Dedifferentiated amniotic fluid mesenchymal stem cell (primary cell): ENCODE data around the gene HSD17B11.
"Not testable (repeated sequence)": the region's sequence is repeated elsewhere in the genome, so short reads cannot be mapped to it uniquely, and the experiment has no call there.

ENCODE experiments used
- DNase-seq: peaks from one replicate; pipeline ENCODE4 v3.0.0-alpha.2; 2016; ENCODE audit errors: extremely low spot score

HSD17B11 gene

GRCh38 chr4:87390891-87391575, at the start of gene HSD17B11:
TSS of gene HSD17B11 (minus strand) at chr4:87391188. CDS start at chr4:87391070, 118 bp downstream.
- peak; percentile 90 for DNase-seq

- DNase-seq, result no peak
These were observed 42.4 kb upstream of the HSD17B11 start for GRCh38 chr4:87433342-87433741.

- DNase-seq, result no peak
These were observed 39.0 kb upstream of the HSD17B11 start for GRCh38 chr4:87430038-87430437.

- DNase-seq, result no peak
These were observed 38.0 kb upstream of the HSD17B11 start for GRCh38 chr4:87428979-87429378.

GRCh38 chr4:87427518-87427868, 36.5 kb upstream of the HSD17B11 start:
- no peak for DNase-seq

GRCh38 chr4:87426865-87427517, 36.0 kb upstream of the HSD17B11 start:
- DNase-seq, result no peak

- no peak for DNase-seq
These were observed 34.7 kb upstream of the HSD17B11 start for GRCh38 chr4:87425711-87426110.

GRCh38 chr4:87424099-87424543, 33.1 kb upstream of the HSD17B11 start:
- DNase-seq, result not testable (repeated sequence)

GRCh38 chr4:87423317-87424098, 32.5 kb upstream of the HSD17B11 start:
- no peak for DNase-seq

- DNase-seq, result peak; percentile 94
These were observed 31.4 kb upstream of the HSD17B11 start, which contains the start of gene NUDT9 for GRCh38 chr4:87422104-87423052. TSS of gene NUDT9 (plus strand) at chr4:87422573. CDS start at chr4:87422906, 333 bp downstream.

- no peak for DNase-seq
These were observed 29.4 kb upstream of the HSD17B11 start for GRCh38 chr4:87420276-87420830.

GRCh38 chr4:87419578-87420249, 28.7 kb upstream of the HSD17B11 start:
- DNase-seq, result no peak

- DNase-seq, result not testable (repeated sequence)
These were observed 27.4 kb upstream of the HSD17B11 start for GRCh38 chr4:87418410-87418809.

- DNase-seq, result no peak
These were observed 26.0 kb upstream of the HSD17B11 start for GRCh38 chr4:87416965-87417364.

- no peak for DNase-seq
These were observed 23.8 kb upstream of the HSD17B11 start for GRCh38 chr4:87414816-87415215.

GRCh38 chr4:87410679-87411078, 19.7 kb upstream of the HSD17B11 start:
- no peak for DNase-seq

- no peak for DNase-seq
These were observed 19.2 kb upstream of the HSD17B11 start for GRCh38 chr4:87410157-87410556.

- DNase-seq, result no peak
These were observed 18.5 kb upstream of the HSD17B11 start for GRCh38 chr4:87409420-87409939.

GRCh38 chr4:87406902-87407301, 15.9 kb upstream of the HSD17B11 start:
- not testable (repeated sequence) for DNase-seq

GRCh38 chr4:87406462-87406861, 15.5 kb upstream of the HSD17B11 start:
- no peak for DNase-seq
